ENCODE data around the gene TTC39C.

The TTC39C gene

GRCh38 chr18:24014062-24014985 lies at the start of gene TTC39C:
TTC39C (plus strand) TSS chr18:24014754; CDS start chr18:24014872, 118 bp downstream.
- peak; percentile 73 to 78 for DNase-seq

- no peak for DNase-seq
Measured at GRCh38 chr18:23966909-23967308, 47.6 kb upstream of the TTC39C start.

GRCh38 chr18:23967321-23968089 lies 47.0 kb upstream of the TTC39C start:
- DNase-seq: no peak

DNA sequence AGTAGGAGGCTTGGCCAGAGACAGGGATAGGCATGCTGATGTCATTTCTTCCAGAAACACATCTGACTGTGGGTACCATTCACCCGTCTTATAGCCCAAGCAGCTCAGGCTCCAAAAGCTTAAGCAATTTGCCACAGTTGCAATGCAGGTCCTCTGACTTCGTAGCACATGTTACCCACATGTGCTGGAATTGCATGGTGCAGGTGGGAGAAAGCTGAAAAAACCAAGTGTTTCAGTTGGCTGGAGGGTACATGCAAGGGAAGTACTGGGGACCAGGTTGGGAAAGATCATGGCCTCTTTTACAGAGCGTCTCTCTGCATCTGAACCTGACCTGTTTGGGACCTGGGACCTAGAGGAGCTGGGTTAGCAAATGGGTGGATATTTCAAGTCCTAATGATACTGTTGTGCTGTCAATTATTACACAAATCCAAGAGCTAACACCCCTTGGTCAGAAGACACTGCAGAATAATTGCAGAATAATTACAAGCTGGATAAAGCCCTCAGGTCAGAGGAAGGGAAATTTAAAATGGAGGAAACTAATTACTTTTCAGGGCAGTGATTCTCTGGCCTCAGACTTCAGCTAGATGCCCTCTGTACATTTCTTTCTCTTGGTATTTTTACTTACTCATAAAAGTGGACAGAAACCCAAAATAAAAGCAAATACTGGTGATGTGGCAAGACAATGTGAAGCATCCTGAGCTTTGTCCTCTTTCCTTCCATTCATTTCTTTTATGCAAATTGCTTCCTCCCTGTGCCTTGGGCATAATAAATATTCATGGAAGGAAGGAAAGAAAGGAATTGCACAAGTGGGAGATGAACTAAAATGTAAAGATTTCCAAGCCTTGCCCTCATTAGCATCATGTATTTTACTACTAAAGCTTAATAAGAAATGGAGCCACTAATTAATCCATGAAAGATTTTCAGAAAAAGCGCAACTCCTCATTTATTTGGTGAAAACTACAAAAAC lies 45.6 kb upstream of the TTC39C start:
- no peak for DNase-seq

DNA sequence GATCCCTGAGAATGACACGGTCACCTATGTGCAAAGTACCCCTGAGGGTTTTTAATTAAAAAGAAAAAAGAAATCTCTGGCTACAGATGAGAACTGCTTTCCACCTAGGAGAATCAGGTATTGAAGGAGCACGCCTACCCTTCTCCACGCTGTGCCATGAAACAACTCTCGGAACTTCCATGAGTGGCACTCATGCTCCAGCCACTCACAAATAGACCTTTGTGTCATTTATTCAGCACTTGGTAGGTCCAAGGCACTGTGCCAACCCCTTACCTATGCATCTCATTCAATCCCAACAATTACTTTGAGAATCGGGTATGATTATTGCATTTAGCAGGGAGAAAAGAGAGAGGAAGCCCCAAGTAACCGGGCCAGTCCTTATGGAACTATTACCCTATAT lies 44.9 kb upstream of the TTC39C start:
- DNase-seq: no peak

GRCh38 chr18:23970161-23971096 lies 44.1 kb upstream of the TTC39C start:
- peak in 1 of 2 donors; percentile 28 for DNase-seq

DNA sequence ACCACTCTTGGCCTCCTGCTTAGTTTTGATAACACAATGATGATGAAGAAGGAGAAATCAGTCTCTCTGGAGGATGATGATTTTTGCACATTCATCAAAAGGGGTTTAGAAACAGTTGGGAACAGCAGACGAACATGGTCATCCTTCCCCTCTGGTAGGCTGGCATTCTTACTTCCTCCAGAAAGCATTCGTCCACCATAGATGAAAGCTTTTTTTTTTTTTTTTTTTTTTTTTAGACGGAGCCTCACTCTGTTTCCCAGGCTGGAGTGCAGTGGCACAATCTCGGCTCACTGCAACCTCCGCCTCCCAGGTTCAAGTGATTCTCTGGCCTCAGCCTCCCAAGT lies 43.5 kb upstream of the TTC39C start:
- no peak for DNase-seq

GRCh38 chr18:23971666-23972230 lies 42.8 kb upstream of the TTC39C start:
- DNase-seq: no peak

- no peak for DNase-seq
Measured at GRCh38 chr18:23972453-23972852, 42.1 kb upstream of the TTC39C start.

- no peak for DNase-seq
Measured at GRCh38 chr18:23977103-23977502, 37.5 kb upstream of the TTC39C start.

DNA sequence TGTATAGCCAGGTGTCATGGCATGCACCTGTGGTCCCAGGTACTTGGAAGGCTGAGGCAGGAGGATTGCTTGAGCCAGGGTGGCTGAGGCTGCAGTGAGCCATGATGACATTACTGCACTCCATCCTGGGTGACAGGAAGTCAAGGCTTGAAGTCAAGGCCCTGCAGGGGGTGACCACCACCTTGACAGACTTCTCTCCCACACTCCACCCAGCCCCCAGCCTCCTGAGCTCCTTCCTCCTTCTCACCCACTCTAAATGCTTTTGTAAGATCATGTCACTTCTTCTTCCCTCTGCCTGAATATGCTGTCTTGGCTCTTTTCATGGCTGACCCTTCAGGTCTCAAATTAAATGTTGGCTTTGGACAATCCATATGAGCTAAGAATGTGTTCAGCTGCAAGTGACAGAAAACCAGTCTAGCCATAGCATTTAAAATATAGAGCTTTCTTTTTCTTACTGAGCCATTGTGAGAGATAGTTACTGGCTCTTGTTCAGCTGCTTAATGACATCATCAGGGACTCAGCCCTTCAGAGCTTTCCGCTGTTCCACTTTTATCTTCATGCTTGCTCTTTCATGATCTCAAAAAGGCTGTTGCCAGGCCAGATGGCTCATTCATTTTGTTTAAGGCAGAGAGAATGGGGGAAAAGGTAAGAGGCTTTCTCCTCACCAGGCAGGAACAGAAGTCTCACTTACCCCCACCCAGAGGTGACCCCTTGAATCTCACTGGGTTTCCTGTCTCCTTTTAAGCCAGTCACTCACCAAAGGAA lies 36.7 kb upstream of the TTC39C start:
- no peak for DNase-seq

DNA sequence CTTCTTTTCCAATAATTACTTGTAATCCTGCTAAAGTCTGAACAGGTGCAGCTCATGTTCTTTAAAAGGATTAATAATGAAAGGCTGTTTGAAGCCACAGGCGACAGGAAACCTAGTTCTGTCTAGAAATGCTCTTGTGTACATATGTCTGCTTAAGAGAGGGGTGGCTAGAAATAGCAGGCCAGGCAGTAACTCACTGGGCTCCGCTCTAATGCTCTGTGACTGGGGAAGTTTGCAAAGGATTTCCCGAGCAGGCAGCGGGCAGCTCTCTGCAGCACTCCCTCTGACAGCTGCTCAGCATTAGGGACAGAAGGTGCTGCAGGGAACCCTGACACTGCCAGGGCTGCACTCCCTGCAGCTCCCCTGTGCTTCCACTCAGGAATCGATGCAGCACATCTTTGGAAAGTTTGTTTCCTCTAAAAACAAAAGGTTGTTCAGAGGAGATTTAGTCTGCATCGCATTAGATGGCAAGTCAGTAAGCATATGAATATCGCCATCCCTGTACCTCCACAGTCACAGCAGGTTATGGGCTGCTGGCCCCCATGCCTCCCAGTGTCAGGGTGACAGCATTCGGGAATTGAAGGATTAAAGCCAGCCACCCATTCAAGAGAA lies 33.1 kb upstream of the TTC39C start:
- DNase-seq: no peak

- DNase-seq: no peak
Measured at GRCh38 chr18:23982155-23983079, 32.1 kb upstream of the TTC39C start.

GRCh38 chr18:23983112-23983511 lies 31.4 kb upstream of the TTC39C start:
- DNase-seq: no peak

- DNase-seq: no peak
Measured at GRCh38 chr18:23986600-23987359, 27.8 kb upstream of the TTC39C start.

GRCh38 chr18:23990474-23991410 lies 23.8 kb upstream of the TTC39C start:
- DNase-seq: no peak

Data from stimulated activated CD4-positive, alpha-beta T cell treated with anti-CD3 and anti-CD28 coated beads, Interleukin-2, amount 100 ng/mL, for 48 hours (primary cell).